Coronary artery (tissue), 2 donors: ENCODE measurements around the gene TNIP2.

ENCODE experiments used
- DNase-seq: peaks from one replicate; pipeline ENCODE4 v3.0.0-alpha.2; 2017; ENCODE audit warnings: low spot score
- H3K27ac ChIP-seq, 2 donors: fragments of 200-600 bp; sonication (generic); one replicate each; pipeline ENCODE4 v1.5.1; 2016 to 2019
- H3K4me3 ChIP-seq: fragments of 200-600 bp; sonication (generic); 2 replicates; pipeline ENCODE4 v1.5.1; 2016; ENCODE audit warnings: mild to moderate bottlenecking, moderate library complexity
- CTCF ChIP-seq: fragments of 200-600 bp; sonication (generic); IDR thresholded peaks from one replicate; pipeline ENCODE4 v1.5.1; 2019; ENCODE audit warnings: antibody characterized with exemption

Gene TNIP2

DNA sequence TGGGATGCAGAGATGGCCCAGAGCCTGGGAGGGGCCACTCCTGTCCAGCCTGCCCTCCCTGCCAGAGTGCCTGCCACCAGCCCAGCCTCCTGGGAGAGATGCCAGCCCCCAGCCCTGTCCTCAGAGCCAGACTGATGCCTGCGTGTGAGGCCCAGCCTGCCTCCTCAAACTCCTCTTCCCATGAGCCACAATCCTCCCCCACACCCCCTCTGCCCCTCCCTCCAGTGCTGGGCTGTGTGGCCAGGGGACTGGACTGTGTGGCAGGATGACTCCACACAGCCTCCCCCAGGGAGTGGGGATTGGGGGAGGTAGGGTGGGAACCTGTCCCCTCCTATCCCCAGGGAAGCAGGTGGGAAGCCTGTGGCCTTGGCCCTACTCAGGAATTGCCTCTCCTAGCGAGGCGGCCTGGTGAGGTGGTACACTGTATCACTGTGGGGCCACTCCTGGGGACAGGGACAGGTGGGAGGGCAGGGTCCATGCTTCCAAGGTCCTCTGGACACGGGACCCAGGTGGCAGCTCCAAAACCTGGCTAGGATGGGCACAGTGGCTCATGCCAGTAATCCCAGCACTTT lies 32.5 kb upstream of the TNIP2 start:
- no peak for TF ChIP-seq CTCF
- Histone ChIP-seq H3K27ac (peak overlapping the region; percentile 12 to 79), H3K4me3 (no peak overlapping the region)
- peak; percentile 71 for DNase-seq

GRCh38 chr4:2788101-2788500 lies 32.0 kb upstream of the TNIP2 start:
- no peak for TF ChIP-seq CTCF
- no peak overlapping the region for H3K4me3 ChIP-seq
- H3K27ac ChIP-seq = peak overlapping the region; percentile 56 to 79
- no peak for DNase-seq

DNA sequence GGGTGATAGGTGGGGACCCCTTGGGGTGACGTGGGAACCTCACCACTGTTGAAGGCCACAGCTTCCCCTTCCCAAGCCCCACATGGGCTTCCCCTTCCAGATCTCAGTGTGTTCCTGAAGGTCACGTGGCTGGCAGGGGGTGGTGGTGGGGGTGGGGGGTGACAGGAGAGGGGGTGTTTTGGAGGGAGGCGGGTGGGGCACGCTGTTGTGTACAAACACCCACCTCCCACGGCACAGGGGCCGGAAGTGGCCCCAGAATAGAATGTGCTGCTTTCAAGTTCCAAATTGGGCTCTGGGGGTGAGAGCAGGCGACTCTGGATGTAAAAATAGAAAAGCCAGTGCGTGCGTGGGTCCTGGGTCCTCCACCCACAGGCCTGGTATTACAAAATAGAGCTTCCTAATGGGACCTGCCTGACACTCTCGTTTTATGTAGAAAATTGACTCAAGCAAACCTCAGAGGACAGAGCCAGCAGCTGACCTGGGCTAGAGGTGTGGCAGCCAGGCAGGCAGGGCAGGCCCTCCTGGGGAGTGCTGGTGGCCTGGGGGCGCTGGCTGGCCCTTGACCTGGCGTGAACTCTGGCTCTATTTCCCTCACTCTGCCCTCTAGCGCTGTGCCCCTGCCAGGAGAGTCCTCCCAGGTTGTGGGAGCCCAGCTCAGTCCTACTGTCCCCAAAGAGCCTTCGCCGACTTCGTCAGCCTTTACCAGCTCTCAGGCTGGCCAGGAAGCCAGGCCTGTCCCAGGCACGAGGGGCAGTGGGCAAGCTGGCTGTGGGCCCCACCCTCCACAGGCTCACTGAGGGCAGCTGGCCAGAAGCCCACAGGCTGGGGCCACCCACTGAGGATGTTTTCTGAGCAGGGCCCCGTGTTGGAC lies 31.3 kb upstream of the TNIP2 start:
- peak; percentile 75 for DNase-seq
- H3K27ac ChIP-seq = peak overlapping the region; percentile 56 to 79
- no peak for TF ChIP-seq CTCF
- no peak overlapping the region for H3K4me3 ChIP-seq

DNA sequence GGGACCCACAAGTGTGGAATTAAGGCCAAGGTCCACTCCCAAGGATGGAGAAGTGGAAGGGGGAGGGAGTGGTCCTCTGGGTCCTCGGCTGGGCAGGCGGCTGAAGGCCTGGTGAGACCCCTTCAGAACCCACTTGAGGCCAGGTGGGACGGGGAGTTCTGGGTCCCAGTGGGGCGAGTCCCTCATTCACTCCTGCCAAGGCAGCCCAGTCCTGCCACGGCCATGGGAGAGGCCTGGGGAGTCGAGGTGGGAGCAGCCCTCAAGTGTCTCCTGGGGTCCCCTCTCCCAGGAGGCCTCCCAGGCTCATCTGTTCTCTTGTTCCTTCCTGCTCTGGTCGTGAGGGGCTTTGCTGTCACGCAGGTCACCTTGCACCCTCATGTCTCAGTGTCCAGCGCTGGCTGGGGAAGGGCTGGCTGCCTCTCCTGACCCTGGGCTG lies 30.7 kb upstream of the TNIP2 start:
- Histone ChIP-seq H3K27ac (peak overlapping the region; percentile 56 to 79), H3K4me3 (no peak overlapping the region)
- no peak for TF ChIP-seq CTCF
- DNase-seq = peak; percentile 60

DNA sequence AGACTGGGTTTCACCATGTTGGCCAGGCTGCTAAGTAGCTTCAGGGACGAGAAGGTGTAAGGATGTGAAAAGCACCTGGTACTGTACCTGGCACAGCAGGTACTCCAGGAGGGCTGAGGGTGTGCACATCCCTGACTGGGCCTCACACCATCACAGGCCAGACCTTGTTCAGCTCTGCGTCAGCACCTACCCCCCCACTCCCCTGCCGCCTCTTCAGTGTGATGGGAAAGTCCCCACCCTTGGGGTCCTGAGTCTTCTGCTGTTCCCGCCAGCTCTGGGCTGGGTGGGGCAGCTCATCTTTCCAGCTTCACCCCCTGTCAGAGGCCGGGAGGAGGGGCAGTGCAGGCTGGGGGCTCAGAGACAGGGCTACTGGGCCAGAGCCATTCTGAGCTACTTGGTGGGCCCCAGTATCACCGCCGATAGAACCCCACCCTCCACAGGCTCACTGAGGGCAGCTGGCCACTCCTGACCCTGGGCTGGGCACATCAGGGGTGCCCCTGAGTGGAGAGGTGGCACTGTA lies 30.1 kb upstream of the TNIP2 start:
- TF ChIP-seq CTCF = no peak
- Histone ChIP-seq H3K4me3 (no peak overlapping the region), H3K27ac (peak overlapping the region in 1 of 2 donors; percentile 56)
- peak; percentile 70 for DNase-seq

- peak; percentile 24 for DNase-seq
- Histone ChIP-seq H3K27ac (no peak overlapping the region), H3K4me3 (no peak overlapping the region)
- TF ChIP-seq CTCF = no peak
Measured at GRCh38 chr4:2785613-2786012, 29.5 kb upstream of the TNIP2 start.
